ELF-1 (cell line): Measurements from ENCODE around the gene RAB6B.

Source experiments
- DNase-seq: peaks from one replicate; pipeline ENCODE4 v3.0.0-alpha.2; 2016; ENCODE audit warnings: low read depth, low spot score

Gene RAB6B

GRCh38 chr3:133894353-133895207 is 1.1 kb downstream of the RAB6B start:
- DNase-seq, result peak; percentile 58

- no peak for DNase-seq
Measured at GRCh38 chr3:133893683-133894352, 1.9 kb downstream of the RAB6B start.

DNA sequence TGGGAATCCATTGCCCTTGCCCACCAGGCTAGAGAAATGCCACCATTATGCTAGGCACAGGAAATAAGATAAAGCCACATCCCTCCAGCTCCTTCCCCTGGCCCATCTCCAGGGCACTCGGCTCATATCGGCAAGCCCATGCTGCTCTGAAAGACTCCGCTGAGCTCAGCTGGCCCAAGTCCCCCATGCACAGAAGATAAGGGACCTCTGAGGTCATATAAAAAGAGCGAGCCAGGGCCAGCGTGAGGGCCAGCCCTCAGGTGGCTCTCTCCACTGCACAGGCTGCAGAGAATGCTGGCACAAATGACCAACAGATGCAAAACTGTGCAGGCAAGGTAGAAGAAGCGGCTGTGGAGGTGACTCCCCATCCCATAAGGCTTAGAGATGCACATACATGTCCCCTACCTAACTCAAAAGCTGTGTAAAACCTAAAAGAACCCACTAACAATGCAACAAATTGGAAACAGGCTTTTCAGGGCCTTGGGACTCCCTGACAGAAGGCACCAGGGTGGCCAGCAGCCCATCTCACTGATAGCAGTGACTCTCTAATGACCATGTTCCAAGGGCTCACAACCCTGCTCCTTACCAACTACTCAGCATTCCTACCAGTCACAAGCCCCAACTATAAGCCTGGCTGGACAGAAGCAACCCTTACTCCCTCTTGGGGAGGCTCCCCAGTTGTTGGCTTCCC is 3.0 kb downstream of the RAB6B start:
- no peak for DNase-seq

DNA sequence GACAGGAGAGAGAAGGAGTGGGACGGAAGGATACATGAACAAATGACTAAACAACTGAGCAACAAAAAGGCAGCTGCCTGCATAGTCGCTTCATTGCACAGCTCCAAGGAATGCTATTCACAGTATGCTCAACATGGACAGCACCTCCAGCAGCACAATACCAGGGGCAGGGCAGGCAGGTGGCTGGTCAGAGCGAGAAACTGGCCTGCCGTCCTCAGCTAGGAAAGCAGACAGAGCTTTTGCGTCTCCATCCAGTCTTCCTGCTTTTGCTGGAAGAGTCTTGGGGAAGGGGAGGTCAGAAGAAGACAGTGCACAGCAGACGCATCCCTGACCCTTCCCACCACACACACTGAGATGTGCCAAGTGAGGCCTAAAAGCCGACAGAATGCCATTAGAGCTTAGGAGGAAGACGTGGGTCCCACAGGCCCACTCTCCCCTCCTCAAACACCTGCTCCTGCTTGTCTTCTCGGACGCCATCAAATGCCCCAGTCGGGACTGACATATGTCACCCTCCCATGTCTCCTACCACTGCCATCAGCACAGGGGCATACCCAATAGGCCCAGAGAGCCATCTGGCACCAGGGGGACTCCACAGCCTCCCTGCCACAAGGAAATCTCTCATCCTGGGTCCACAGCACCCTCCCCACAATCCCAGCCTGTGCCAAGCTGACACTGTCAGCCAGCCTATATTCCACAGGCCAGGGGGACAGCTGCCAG is 3.9 kb downstream of the RAB6B start:
- no peak for DNase-seq

DNA sequence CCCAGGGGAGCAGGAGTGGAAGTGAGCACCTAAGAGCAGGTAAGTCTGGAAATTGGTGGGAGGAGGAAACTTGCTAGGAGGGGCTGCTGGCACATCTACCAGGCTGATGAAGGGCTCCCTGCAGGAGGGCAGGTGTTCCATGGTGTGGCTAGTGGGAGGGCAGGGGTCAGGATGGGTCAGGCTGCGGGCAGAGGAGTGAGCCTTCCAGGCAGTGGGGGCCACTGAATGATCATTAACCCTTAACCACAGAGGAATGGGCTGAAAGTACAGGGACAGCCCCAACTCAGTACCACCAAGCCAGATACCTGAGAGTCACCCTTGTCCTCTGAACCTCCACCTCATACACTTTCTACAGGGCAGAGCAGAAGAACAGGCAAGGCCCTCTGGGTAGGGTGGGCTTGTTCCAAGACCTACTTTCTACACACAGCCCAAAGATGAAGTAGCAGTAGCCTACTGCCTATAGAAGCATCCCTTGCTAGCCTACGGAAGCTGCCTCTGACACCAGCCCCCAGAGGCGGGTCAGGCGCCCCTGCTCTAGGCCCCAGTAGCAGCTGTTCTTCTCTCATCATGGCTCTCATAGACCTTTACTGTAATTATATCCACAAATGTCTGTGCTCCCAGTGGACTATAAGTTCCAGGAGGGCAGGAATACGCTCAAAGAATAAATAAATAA is 4.6 kb downstream of the RAB6B start:
- no peak for DNase-seq

- no peak for DNase-seq
Measured at GRCh38 chr3:133890037-133890436, 5.6 kb downstream of the RAB6B start.

DNA sequence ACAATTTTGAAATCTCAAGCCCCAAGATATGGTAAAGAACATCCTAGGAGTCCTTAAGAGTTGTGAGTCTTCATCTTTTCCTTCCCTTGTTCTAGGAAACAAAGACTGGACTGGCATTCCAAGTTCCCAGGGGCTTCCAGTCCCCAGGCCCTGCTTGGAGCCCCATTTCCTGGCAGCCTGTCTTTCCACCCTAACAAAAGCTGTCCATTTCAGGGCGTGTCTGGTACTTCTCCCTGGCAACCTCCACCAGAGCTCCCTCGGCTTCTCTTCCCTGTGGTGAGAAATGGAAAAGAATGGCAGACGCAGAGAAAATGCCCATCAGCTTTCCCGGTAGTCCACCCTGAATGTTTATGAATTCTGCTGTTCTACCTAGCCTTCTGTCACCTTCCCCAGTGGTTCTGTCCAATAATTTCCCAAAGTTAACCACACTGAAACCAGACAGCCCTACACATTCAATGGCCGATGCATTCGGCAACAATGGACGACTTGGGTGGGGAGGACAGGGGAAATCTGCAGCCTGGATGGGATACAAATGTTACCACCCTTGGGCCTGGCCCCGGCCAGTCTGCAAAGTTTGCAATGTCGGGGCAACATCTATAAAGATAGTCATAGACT is 6.8 kb downstream of the RAB6B start:
- no peak for DNase-seq

DNA sequence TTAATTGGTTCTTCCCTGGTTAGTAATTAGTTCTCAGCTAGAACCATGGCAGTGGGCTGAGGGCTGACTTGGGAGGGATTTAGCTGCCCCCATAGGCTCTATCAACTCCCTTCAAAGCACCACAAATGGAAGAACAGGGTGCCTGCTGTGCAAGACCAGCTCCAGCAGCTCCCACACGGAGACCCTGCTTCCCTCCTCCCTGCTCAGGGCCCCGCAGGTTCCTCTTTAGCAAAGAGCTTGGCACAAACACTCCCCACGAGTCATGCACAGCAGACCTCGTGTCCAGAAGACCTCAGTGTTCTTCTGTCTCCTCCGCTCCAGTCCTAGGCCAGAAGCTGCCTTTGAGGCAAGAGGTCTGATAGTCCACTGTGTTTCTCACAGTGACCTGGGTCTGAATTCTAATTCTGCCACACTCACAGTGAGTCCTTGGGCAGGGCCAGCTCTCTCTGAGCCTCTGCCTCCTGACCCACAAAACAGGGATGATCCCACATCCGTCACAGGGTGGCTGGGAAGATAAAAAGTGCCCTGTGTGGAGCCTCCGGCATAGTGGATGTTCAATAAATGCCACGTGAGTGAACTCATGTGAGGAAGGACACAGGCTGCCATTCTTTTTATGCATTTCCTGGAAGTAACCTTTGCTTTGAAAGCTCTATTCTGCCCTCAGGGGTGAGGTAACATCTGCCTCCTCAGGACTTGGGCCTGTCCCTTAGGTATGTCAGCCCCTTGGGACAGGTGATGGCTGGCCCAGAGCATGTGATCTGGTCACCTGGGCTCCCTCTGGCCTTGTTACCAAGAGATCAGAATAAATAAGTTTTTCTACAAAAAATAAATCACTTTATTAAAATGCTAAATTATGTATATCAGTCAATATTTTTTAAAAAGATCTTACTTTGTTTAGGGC is 7.6 kb downstream of the RAB6B start:
- DNase-seq, result no peak

DNA sequence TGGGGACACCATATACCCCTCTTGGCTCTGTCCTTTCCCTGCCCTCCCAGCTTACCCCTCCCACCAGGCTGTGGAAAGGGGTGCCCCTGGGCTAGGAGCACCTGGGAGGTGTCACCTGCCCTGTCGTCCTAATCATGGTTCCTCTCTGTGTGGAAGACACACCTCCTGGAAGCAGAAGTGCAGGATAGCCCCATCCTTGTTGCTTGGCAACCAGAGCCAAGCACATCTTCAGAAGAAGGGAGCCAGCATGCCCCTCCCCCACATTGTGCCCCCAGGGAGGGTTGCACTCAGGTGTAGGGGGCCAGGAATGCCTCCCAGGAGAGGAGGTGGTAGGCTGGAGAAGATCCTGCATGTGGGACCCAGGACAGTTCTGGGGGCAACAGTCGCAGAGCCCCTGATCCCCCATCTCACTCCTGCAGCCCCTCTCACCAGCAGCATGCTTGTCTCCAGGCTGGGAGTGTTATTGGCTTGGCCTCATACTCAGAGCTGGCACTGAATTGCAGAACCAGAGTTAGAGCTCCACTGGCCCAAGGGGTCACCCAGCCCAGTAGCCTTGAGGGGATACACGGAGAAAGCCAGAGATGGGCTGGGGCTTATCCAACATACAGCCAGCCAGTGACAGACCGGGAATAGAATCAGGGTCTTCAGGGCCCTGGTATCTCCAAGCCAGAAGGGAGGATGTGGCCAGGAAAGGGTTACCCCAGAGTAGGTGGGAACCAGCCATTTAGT is 8.4 kb downstream of the RAB6B start:
- DNase-seq, result no peak

GRCh38 chr3:133886031-133886722 is 9.5 kb downstream of the RAB6B start:
- no peak for DNase-seq

DNA sequence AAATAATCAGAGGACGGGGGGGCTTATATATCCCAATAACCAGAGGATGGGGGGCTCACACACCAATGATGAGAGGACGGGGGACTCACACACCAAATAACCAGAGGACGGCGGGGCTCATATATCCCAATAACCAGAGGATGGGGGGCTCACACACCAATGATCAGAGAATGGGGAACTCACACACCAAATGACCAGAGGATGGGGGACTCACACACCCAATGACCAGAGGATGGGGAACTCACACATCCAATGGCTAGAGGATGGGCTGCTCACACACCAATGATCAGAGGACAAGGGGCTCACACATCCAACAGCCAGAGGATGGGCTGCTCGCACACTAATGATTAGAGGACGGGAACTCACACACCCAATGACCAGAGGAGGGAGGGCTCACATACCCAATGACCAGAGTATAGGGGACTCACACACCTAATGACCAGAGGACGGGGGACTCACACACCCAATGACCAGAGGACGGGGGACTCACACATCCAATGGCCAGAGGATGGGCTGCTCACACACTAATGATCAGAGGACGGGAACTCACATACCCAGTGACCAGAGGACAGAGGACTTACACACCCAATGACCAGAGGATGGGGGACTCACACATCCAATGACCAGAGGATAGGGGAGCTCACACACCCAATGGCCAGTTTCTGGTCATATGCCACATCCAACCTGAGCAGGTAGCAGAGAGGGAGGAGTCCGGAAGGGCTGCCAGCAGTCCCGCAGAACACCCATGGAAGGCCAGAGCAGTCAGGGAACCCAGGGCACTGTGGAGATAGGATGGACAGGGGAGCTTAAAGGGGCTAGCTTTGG is 10.6 kb downstream of the RAB6B start:
- no peak for DNase-seq

DNA sequence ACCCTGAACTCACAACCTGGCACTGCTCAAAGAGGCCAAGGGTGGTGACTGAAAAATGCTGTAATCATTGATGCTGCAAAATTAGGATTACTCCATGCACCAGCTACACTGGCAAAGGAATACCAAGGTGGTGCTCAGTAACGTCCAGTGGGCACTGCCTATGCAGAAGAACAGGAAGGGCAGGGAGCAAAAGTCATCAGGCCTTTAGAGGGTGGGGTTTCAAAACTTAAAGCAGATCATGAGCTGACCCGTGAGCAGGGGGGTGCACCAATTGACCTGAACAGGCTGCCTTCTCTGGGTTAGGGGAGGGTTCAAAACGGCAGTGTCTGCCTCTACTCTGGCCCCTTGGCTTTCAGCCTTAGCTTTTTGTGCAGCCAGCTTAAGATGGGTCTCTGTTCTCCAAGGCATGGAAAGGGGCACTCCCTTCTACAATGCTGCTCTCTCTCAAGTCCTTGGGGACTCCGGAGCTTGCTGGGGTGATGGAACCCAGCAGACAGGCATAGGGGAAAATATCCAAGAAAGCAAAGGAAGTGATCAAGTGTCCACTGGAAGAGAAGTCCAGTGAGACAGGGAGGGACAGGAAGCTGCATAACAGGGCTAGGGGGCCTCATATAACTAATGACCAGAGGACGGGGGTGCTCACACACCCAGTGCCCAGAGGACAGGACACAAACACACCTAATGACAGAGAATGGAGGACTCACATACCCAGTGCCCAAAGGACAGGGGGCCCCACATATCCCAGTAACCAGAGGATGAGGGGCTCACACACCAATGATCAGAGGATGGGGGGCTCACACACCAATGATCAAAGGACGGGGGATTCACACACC is 11.4 kb downstream of the RAB6B start:
- no peak for DNase-seq

DNA sequence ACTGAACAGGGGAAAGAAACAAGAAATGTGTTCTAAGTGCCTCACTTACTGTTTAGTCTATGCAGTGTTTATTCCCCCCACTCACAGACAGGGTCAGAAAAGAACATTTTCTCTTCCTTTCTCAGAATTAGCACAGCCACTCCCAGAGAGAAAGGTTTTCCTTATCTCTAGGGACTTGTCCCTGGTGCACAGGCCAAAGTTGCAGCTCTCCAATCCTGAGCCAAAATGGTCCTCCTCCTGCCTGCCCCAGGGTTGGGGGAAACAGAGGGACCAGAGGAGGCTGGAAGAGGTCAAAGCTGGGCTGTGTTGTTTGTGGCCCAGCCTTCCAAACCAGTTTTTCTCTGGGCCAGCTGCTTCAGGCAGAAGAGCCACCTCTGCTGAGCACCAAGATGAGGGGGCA is 12.0 kb downstream of the RAB6B start:
- no peak for DNase-seq

DNA sequence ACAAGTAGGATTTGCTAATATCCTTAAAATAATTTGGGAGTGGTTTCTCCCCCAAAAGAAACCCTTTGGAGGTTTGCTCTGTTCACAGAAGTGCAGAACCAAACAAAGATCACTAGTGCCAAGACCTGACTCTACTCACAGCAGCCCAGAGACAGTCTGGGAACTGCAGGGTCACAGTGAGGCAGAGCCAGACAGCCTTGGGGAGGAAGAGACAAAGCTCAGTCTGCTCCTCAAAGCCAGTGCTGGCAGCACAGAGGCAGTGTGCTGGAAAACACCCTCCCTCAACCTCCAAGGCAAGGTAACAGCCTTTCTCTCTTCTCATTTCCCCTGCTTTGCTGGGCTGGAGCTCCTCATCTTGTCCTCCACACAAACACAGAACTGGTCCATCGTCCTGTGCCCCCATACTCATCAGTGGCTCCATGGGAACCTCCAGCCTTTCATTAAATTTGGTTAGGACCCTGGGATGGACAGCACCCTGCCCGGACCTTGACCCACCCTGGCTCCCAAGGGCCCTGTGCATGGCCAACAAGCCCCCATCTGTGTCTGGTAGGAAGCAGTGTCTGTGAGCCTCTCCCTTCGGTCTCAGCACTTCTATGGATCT is 12.6 kb downstream of the RAB6B start:
- DNase-seq, result no peak

GRCh38 chr3:133881939-133882825 is 13.5 kb downstream of the RAB6B start:
- DNase-seq, result no peak
